MM.1S (cell line): Measurements from ENCODE around the gene PKD1L1.

ENCODE experiments used
- DNase-seq: peaks from one replicate; pipeline ENCODE4 v3.0.0-alpha.2; 2015
- H2AFZ ChIP-seq: fragments of 300-600 bp; sonication (generic); 2 replicates; pipeline ENCODE4 v1.6.0; 2016; ENCODE audit warnings: antibody characterized with exemption, low read length
- H3F3A ChIP-seq: fragments of 300-600 bp; sonication (generic); 2 replicates; pipeline ENCODE4 v1.6.1; 2016; ENCODE audit warnings: mild to moderate bottlenecking, antibody characterized with exemption, low read length, moderate library complexity, mixed read lengths; ENCODE audit not compliant: insufficient read depth
- H3K27ac ChIP-seq: fragments of 300-600 bp; sonication (generic); 2 replicates; pipeline ENCODE4 v1.5.1; 2016; ENCODE audit warnings: mild to moderate bottlenecking, low read length
- H3K27me3 ChIP-seq: fragments of 300-600 bp; sonication (generic); replicated peaks from 2 replicates; pipeline ENCODE4 v1.6.0; 2016; ENCODE audit warnings: low read length; ENCODE audit not compliant: insufficient read depth
- H3K36me3 ChIP-seq: fragments of 300-600 bp; sonication (generic); replicated peaks from 2 replicates; pipeline ENCODE4 v1.6.1; 2016; ENCODE audit warnings: mild to moderate bottlenecking, low read length, mixed read lengths; ENCODE audit not compliant: insufficient read depth
- H3K4me1 ChIP-seq: fragments of 300-600 bp; sonication (generic); 2 replicates; pipeline ENCODE4 v1.6.1; 2016; ENCODE audit warnings: low read length, mixed read lengths
- H3K4me2 ChIP-seq: fragments of 300-600 bp; sonication (generic); 2 replicates; pipeline ENCODE4 v1.6.0; 2016; ENCODE audit warnings: low read depth, low read length
- H3K4me3 ChIP-seq: fragments of 300-600 bp; sonication (generic); 2 replicates; pipeline ENCODE4 v1.5.1; 2016; ENCODE audit warnings: low read length, mixed read lengths
- H3K79me2 ChIP-seq: fragments of 300-600 bp; sonication (generic); 2 replicates; pipeline ENCODE4 v1.6.1; 2016; ENCODE audit warnings: mixed run types, low read length, mixed read lengths
- H3K9ac ChIP-seq: fragments of 300-600 bp; sonication (generic); 2 replicates; pipeline ENCODE4 v1.6.1; 2016; ENCODE audit warnings: low read length, mixed read lengths
- H3K9me2 ChIP-seq: fragments of 300-600 bp; sonication (generic); replicated peaks from 2 replicates; pipeline ENCODE4 v1.6.1; 2016; ENCODE audit warnings: mild to moderate bottlenecking, low read length, mixed read lengths; ENCODE audit not compliant: insufficient read depth
- H3K9me3 ChIP-seq: fragments of 300-600 bp; sonication (generic); replicated peaks from 2 replicates; pipeline ENCODE4 v1.6.1; 2016; ENCODE audit warnings: mild to moderate bottlenecking, low read length, mixed read lengths; ENCODE audit not compliant: insufficient read depth
- H4K20me1 ChIP-seq: fragments of 300-600 bp; sonication (generic); 2 replicates; pipeline ENCODE4 v1.6.1; 2016; ENCODE audit warnings: mild to moderate bottlenecking, low read length, moderate library complexity, mixed read lengths; ENCODE audit not compliant: insufficient read depth
- CTCF ChIP-seq: fragments of 300-600 bp; sonication (generic); IDR thresholded peaks from 2 replicates; pipeline ENCODE4 v1.5.1; 2016; ENCODE audit warnings: antibody characterized with exemption, low read length, mixed read lengths
- EZH2 ChIP-seq: fragments of 300-600 bp; sonication (generic); optimal IDR thresholded peaks from 2 replicates; pipeline ENCODE3; 2017; ENCODE audit warnings: low read depth, mild to moderate bottlenecking, antibody characterized with exemption, low read length, mixed read lengths
- EZH2phosphoT487 ChIP-seq: fragments of 300-600 bp; sonication (generic); IDR thresholded peaks from 2 replicates; pipeline ENCODE4 v1.6.1; 2018; ENCODE audit warnings: antibody characterized with exemption, low read length

Gene PKD1L1

GRCh38 chr7:47896809-47897423 is 51.4 kb downstream of the PKD1L1 start:
- Histone ChIP-seq H3F3A (no peaks in the 10 kb centered on the region), H3K4me1 (no peaks in the 10 kb centered on the region), H3K9me3 (no peaks in the 10 kb centered on the region), H3K4me2 (no peak overlapping the region), H3K9ac (no peak overlapping the region), H3K79me2 (no peaks in the 10 kb centered on the region), H3K27me3 (no peaks in the 10 kb centered on the region), H3K4me3 (no peak overlapping the region), H2AFZ (no peak overlapping the region), H3K36me3 (no peaks in the 10 kb centered on the region), H3K27ac (no peak overlapping the region), H3K9me2 (no peaks in the 10 kb centered on the region; the same call in 1 of the 2 replicates), H4K20me1 (no peaks in the 10 kb centered on the region)
- no peak for TF ChIP-seq CTCF
- TF ChIP-seq EZH2, result no peak
- TF ChIP-seq EZH2phosphoT487, result no peak
- no peak for DNase-seq

GRCh38 chr7:47895026-47895425 is 53.2 kb downstream of the PKD1L1 start:
- Histone ChIP-seq H3K4me2 (no peak overlapping the region), H3F3A (no peaks in the 10 kb centered on the region), H3K4me1 (no peaks in the 10 kb centered on the region), H3K9ac (no peak overlapping the region), H3K9me3 (no peaks in the 10 kb centered on the region), H3K4me3 (no peak overlapping the region), H3K79me2 (no peaks in the 10 kb centered on the region), H2AFZ (0 out of 2 replicates have a peak overlapping the region, but pooled peaks have one; percentile 46), H3K27ac (no peak overlapping the region), H4K20me1 (no peaks in the 10 kb centered on the region), H3K36me3 (no peaks in the 10 kb centered on the region), H3K27me3 (no peaks in the 10 kb centered on the region), H3K9me2 (no peaks in the 10 kb centered on the region; the same call in 1 of the 2 replicates)
- TF ChIP-seq EZH2 (no peak), EZH2phosphoT487 (no peak), CTCF (no peak)
- DNase-seq, result no peak

GRCh38 chr7:47893721-47894365 is 54.4 kb downstream of the PKD1L1 start:
- Histone ChIP-seq H3K36me3 (no peaks in the 10 kb centered on the region), H3K79me2 (no peaks in the 10 kb centered on the region), H3K27me3 (no peaks in the 10 kb centered on the region), H3K4me2 (no peak overlapping the region), H3K27ac (no peak overlapping the region), H3K9me2 (no peaks in the 10 kb centered on the region; the same call in 1 of the 2 replicates), H3K4me3 (no peak overlapping the region), H3F3A (no peaks in the 10 kb centered on the region), H3K4me1 (no peaks in the 10 kb centered on the region), H3K9ac (no peak overlapping the region), H4K20me1 (no peaks in the 10 kb centered on the region), H2AFZ (no peak overlapping the region), H3K9me3 (no peaks in the 10 kb centered on the region)
- DNase-seq, result no peak
- no peak for TF ChIP-seq EZH2phosphoT487
- TF ChIP-seq EZH2, result no peak
- TF ChIP-seq CTCF, result no peak
